Putamen (tissue), 1 donor: Measurements from ENCODE around the gene CBX5.
"Not testable (repeated sequence)": the region's sequence is repeated elsewhere in the genome, so short reads cannot be mapped to it uniquely, and the experiment has no call there.

Source experiments
- DNase-seq: peaks from one replicate; pipeline ENCODE4 v3.0.0-alpha.2; 2016; ENCODE audit warnings: low spot score

The CBX5 gene

GRCh38 chr12:54279632-54280467 lies at the start of gene CBX5:
CBX5 (minus strand) TSS chr12:54280122; CDS start chr12:54257650, 22,472 bp downstream.
- DNase-seq = peak; percentile 99

- DNase-seq = no peak
Observed at GRCh38 chr12:54328595-54329337, 48.8 kb upstream of the CBX5 start.

- not testable (repeated sequence) for DNase-seq
Observed at GRCh38 chr12:54325442-54326109, 45.7 kb upstream of the CBX5 start.

GRCh38 chr12:54324617-54325441 lies 44.9 kb upstream of the CBX5 start, which contains the start of gene COPZ1:
COPZ1 (plus strand) TSS chr12:54325131; CDS start chr12:54325164, 33 bp downstream.
- DNase-seq = peak; percentile 100

- DNase-seq = no peak
Observed at GRCh38 chr12:54321363-54321762, 41.4 kb upstream of the CBX5 start.

GRCh38 chr12:54312309-54312708 lies 32.4 kb upstream of the CBX5 start:
- DNase-seq = not testable (repeated sequence)

GRCh38 chr12:54311051-54311450 lies 31.1 kb upstream of the CBX5 start:
- no peak for DNase-seq

GRCh38 chr12:54306925-54307741 lies 27.2 kb upstream of the CBX5 start:
- DNase-seq = no peak

- DNase-seq = no peak
Observed at GRCh38 chr12:54304187-54304810, 24.4 kb upstream of the CBX5 start.

- DNase-seq = no peak
Observed at GRCh38 chr12:54303640-54304039, 23.7 kb upstream of the CBX5 start.

- no peak for DNase-seq
Observed at GRCh38 chr12:54301428-54302048, 21.6 kb upstream of the CBX5 start.

- DNase-seq = no peak
Observed at GRCh38 chr12:54300732-54301427, 21.0 kb upstream of the CBX5 start, which contains the start of gene NFE2. NFE2 (minus strand) TSS chr12:54301015; CDS start chr12:54295248, 5,767 bp downstream.

- DNase-seq = no peak
Observed at GRCh38 chr12:54300225-54300731, 20.4 kb upstream of the CBX5 start.

- DNase-seq = no peak
Observed at GRCh38 chr12:54299515-54300224, 19.7 kb upstream of the CBX5 start.

- DNase-seq = no peak
Observed at GRCh38 chr12:54298904-54299303, 19.0 kb upstream of the CBX5 start.

- DNase-seq = no peak
Observed at GRCh38 chr12:54296393-54297099, 16.6 kb upstream of the CBX5 start.

GRCh38 chr12:54294953-54295566 lies 15.1 kb upstream of the CBX5 start:
- DNase-seq = no peak
